HepG2 (cell line): Measurements from ENCODE around the gene PPP1CC. TPM values are rescaled to one million over a fixed set of nuclear protein-coding genes. Genes with fewer than 3 reads are reported as not detected.

ENCODE experiments used
- ATF1 ChIP-seq: IDR thresholded peaks from 2 replicates; pipeline ENCODE4 v1.6.1; 2016; ENCODE audit warnings: mild to moderate bottlenecking, control low read depth
- CBX2 ChIP-seq, 2 experiments: fragments of 200-600 bp in 1 of 2; sonication (generic); formaldehyde crosslinking in 1 of 2; IDR thresholded peaks; 2 replicates each; pipeline versions ENCODE4 v1.7.0 to v1.8.1; 2018 to 2022; ENCODE audit warnings: low read depth in 2 of 2, low read length in 1 of 2, mild to moderate bottlenecking in 1 of 2, missing genetic modification reagents in 1 of 2
- FOXA3 ChIP-seq: IDR thresholded peaks from 2 replicates; pipeline ENCODE4 v1.6.1; 2016; ENCODE audit warnings: missing genetic modification reagents, missing compliant biosample characterization
- HBP1 ChIP-seq: IDR thresholded peaks from 2 replicates; pipeline ENCODE4 v1.6.1; 2016; ENCODE audit warnings: low read depth, control low read depth
- IRF2 ChIP-seq: IDR thresholded peaks from 2 replicates; pipeline ENCODE4 v1.6.1; 2018; ENCODE audit warnings: missing genetic modification reagents, missing compliant biosample characterization
- IRX3 ChIP-seq: sonication (generic); formaldehyde crosslinking; IDR thresholded peaks from 2 replicates; pipeline ENCODE4 v1.8.1; 2023; ENCODE audit warnings: mild to moderate bottlenecking, low read depth, missing genetic modification reagents, borderline replicate concordance
- KDM3A ChIP-seq: IDR thresholded peaks from 2 replicates; pipeline ENCODE4 v1.6.1; 2018; ENCODE audit warnings: low read depth, missing compliant biosample characterization
- KLF6 ChIP-seq: IDR thresholded peaks from 2 replicates; pipeline ENCODE4 v1.8.0; 2016; ENCODE audit warnings: missing biosample characterization, missing genetic modification reagents
- MYC ChIP-seq: sonication (generic); formaldehyde crosslinking; IDR thresholded peaks from 2 replicates; pipeline ENCODE4 v1.9.0; 2021; ENCODE audit warnings: missing genetic modification reagents, borderline replicate concordance
- NAIF1 ChIP-seq: sonication (generic); formaldehyde crosslinking; IDR thresholded peaks from 2 replicates; pipeline ENCODE4 v1.5.0; 2020; ENCODE audit warnings: mild to moderate bottlenecking, missing genetic modification reagents, borderline replicate concordance
- NFE2L2 ChIP-seq: fragments of 150-350 bp; IDR thresholded peaks from 2 replicates; pipeline ENCODE4 v1.6.1; 2014; ENCODE audit warnings: low read length
- NPAS2 ChIP-seq: sonication (generic); formaldehyde crosslinking; IDR thresholded peaks from 2 replicates; pipeline ENCODE4 v1.8.0; 2022; ENCODE audit warnings: mild to moderate bottlenecking, missing genetic modification reagents, borderline replicate concordance
- SETDB1 ChIP-seq: sonication (generic); formaldehyde crosslinking; IDR thresholded peaks from 2 replicates; pipeline ENCODE4 v1.5.1; 2020; ENCODE audit warnings: missing genetic modification reagents, mild to moderate bottlenecking, borderline replicate concordance
- SOX5 ChIP-seq: IDR thresholded peaks from 2 replicates; pipeline ENCODE4 v1.6.1; 2016; ENCODE audit warnings: borderline replicate concordance
- TSC22D2 ChIP-seq: sonication (generic); formaldehyde crosslinking; IDR thresholded peaks from 2 replicates; pipeline ENCODE4 v1.5.1; 2020; ENCODE audit warnings: missing genetic modification reagents, mild to moderate bottlenecking, borderline replicate concordance
- XRCC5 ChIP-seq: fragments of 200-400 bp; formaldehyde crosslinking; optimal IDR thresholded peaks from 2 replicates; pipeline ENCODE3; 2017; ENCODE audit warnings: mild to moderate bottlenecking, low read length
- ZBTB1 ChIP-seq: sonication (generic); formaldehyde crosslinking; IDR thresholded peaks from 2 replicates; pipeline ENCODE4 v1.4.0; 2020; ENCODE audit warnings: missing genetic modification reagents, borderline replicate concordance
- ZC3H13 ChIP-seq: sonication (generic); formaldehyde crosslinking; IDR thresholded peaks from 2 replicates; pipeline ENCODE4 v1.8.1; 2023; ENCODE audit warnings: mild to moderate bottlenecking, missing genetic modification reagents, moderate library complexity
- ZNF253 ChIP-seq: sonication (generic); formaldehyde crosslinking; IDR thresholded peaks from 2 replicates; pipeline ENCODE4 v1.8.0; 2022; ENCODE audit warnings: mild to moderate bottlenecking, missing genetic modification reagents, borderline replicate concordance
- ZNF331 ChIP-seq: sonication (generic); formaldehyde crosslinking; IDR thresholded peaks from 2 replicates; pipeline ENCODE4 v1.4.0; 2020; ENCODE audit warnings: missing genetic modification reagents
- ZNF501 ChIP-seq: sonication (generic); formaldehyde crosslinking; IDR thresholded peaks from 2 replicates; pipeline ENCODE4 v1.5.1; 2020; ENCODE audit warnings: mild to moderate bottlenecking, moderate library complexity, missing genetic modification reagents
- ZNF530 ChIP-seq: sonication (generic); formaldehyde crosslinking; IDR thresholded peaks from 2 replicates; pipeline ENCODE4 v1.5.0; 2020; ENCODE audit warnings: low read depth, mild to moderate bottlenecking, missing genetic modification reagents
- ZNF614 ChIP-seq: IDR thresholded peaks from 2 replicates; pipeline ENCODE4 v1.6.1; 2018; ENCODE audit warnings: missing biosample characterization, missing genetic modification reagents, inconsistent platforms, borderline replicate concordance
- ZNF672 ChIP-seq: sonication (generic); formaldehyde crosslinking; IDR thresholded peaks from 2 replicates; pipeline ENCODE4 v1.8.1; 2022; ENCODE audit warnings: missing genetic modification reagents
- ZNF713 ChIP-seq: sonication (generic); formaldehyde crosslinking; IDR thresholded peaks from 2 replicates; pipeline ENCODE4 v1.4.0; 2020; ENCODE audit warnings: mild to moderate bottlenecking, missing genetic modification reagents
- ZNF772 ChIP-seq: sonication (generic); formaldehyde crosslinking; IDR thresholded peaks from 2 replicates; pipeline ENCODE4 v1.5.0; 2020; ENCODE audit warnings: mild to moderate bottlenecking, missing genetic modification reagents
- ZNF879 ChIP-seq: sonication (generic); formaldehyde crosslinking; IDR thresholded peaks from 2 replicates; pipeline ENCODE4 v1.8.1; 2023; ENCODE audit warnings: missing genetic modification reagents
- ZNF883 ChIP-seq: sonication (generic); formaldehyde crosslinking; IDR thresholded peaks from 2 replicates; pipeline ENCODE4 v1.5.1; 2020; ENCODE audit warnings: mild to moderate bottlenecking, missing genetic modification reagents; ENCODE audit errors: not compliant biosample characterization
- ZSCAN20 ChIP-seq: sonication (generic); formaldehyde crosslinking; IDR thresholded peaks from 2 replicates; pipeline ENCODE4 v1.4.0; 2020; ENCODE audit warnings: missing genetic modification reagents, mild to moderate bottlenecking, borderline replicate concordance
- polyA plus RNA-seq, 8 experiments: library from polyadenylated mRNA; depleted of rRNA in 3 of 8; stranded (reverse) in 7 of 8; unstranded in 1 of 8; fragments of >200 nt; fragmentation: Illumina TruSeq in 4 of 8; extraction: Trizol in 4 of 8; gene quantifications; 2 replicates each; pipeline versions ENCODE4 v1.2.1 to v1.2.3, GENCODE V29; 2011 to 2016; ENCODE audit warnings: low read depth in 4 of 8, missing spikeins in 1 of 8, mixed read lengths in 1 of 8; ENCODE audit not compliant: insufficient read depth in 1 of 8
- total RNA-seq, 5 experiments: library from RNA; depleted of rRNA; stranded (reverse); fragments of >200 nt; fragmentation: Illumina TruSeq; extraction: Trizol; gene quantifications; 2 replicates each; pipeline ENCODE4 v1.2.3, GENCODE V29; 2016; ENCODE audit warnings: low read depth in 1 of 5
- TF ChIP-seq, protein P1 (sequence below): sonication (generic); formaldehyde crosslinking; IDR thresholded peaks from 2 replicates; pipeline ENCODE4 v1.5.1; 2020; ENCODE audit warnings: mild to moderate bottlenecking, moderate library complexity, missing genetic modification reagents

Gene PPP1CC
- total and polyA plus RNA-seq, 2 of the 13 experiments (the other 11 are each of a cell fraction or from before 2014, with no cell fraction given) = 178 to 187 TPM

GRCh38 chr12:110698171-110698902 lies 44.4 kb downstream of the PPP1CC start (continued):
- TF ChIP-seq SETDB1 (no peak), ZC3H13 (CRISPR knock-in tag) (no peak), NAIF1 (CRISPR knock-in tag) (no peak), MYC (CRISPR knock-in tag) (no peak), HBP1 (no peak), ZNF772 (no peak), ZSCAN20 (no peak), ZNF530 (CRISPR knock-in tag) (no peak), KDM3A (CRISPR knock-in tag) (peak; percentile 29; the same call in 1 of the 2 replicates), ZNF879 (no peak), NFE2L2 (peak; percentile 52), TSC22D2 (CRISPR knock-in tag) (no peak), ZNF713 (CRISPR knock-in tag) (no peak), XRCC5 (peak; percentile 67), ZNF614 (peak; percentile 45; the same call in 1 of the 2 replicates), IRX3 (no peak), ZNF883 (CRISPR knock-in tag) (no peak), ATF1 (no peak), ZNF253 (CRISPR knock-in tag) (no peak), KLF6 (CRISPR knock-in tag) (no peak), ZBTB1 (no peak), FOXA3 (CRISPR knock-in tag) (no peak; the same call in 1 of the 2 replicates), ZNF501 (CRISPR knock-in tag) (peak; percentile 45; the same call in 1 of the 2 replicates), IRF2 (CRISPR knock-in tag) (no peak), ZNF331 (CRISPR knock-in tag) (peak; percentile 72; the same call in 1 of the 2 replicates), CBX2 (IDR thresholded peaks at IDR 0.05; ENCODE audit: low read depth, low read length) (no peak), CBX2 (CRISPR knock-in tag; IDR thresholded peaks at IDR 0.05; ENCODE audit: low read depth) (no peak), SOX5 (CRISPR knock-in tag) (0 out of 2 replicates have a peak, but pooled peaks have one; percentile 27), ZNF672 (no peak), NPAS2 (CRISPR knock-in tag) (no peak)
- TF ChIP-seq, protein P1, sequence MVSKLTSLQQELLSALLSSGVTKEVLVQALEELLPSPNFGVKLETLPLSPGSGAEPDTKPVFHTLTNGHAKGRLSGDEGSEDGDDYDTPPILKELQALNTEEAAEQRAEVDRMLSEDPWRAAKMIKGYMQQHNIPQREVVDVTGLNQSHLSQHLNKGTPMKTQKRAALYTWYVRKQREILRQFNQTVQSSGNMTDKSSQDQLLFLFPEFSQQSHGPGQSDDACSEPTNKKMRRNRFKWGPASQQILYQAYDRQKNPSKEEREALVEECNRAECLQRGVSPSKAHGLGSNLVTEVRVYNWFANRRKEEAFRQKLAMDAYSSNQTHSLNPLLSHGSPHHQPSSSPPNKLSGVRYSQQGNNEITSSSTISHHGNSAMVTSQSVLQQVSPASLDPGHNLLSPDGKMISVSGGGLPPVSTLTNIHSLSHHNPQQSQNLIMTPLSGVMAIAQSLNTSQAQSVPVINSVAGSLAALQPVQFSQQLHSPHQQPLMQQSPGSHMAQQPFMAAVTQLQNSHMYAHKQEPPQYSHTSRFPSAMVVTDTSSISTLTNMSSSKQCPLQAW (CRISPR knock-in tag) = peak; percentile 65
